GM12873 (cell line): ENCODE results near the gene CASP3.

Experiments
- CTCF ChIP-seq: IDR thresholded peaks from 2 replicates; pipeline ENCODE4 v1.5.1; 2012; ENCODE audit warnings: low read depth, mild to moderate bottlenecking, moderate library complexity, low read length, control low read depth; ENCODE audit not compliant: insufficient read depth; ENCODE audit errors: missing control alignments

Gene CASP3

GRCh38 chr4:184599492-184600135 lies 49.6 kb downstream of the CASP3 start:
- TF ChIP-seq CTCF = no peak

- TF ChIP-seq CTCF = no peak
These were observed 50.3 kb downstream of the CASP3 start for GRCh38 chr4:184598753-184599491.

GRCh38 chr4:184596617-184597185 lies 52.5 kb downstream of the CASP3 start:
- no peak for TF ChIP-seq CTCF

- TF ChIP-seq CTCF = no peak
These were observed 53.1 kb downstream of the CASP3 start for GRCh38 chr4:184596044-184596616.

- no peak for TF ChIP-seq CTCF
These were observed 53.8 kb downstream of the CASP3 start for GRCh38 chr4:184595430-184595829.

- no peak for TF ChIP-seq CTCF
These were observed 55.8 kb downstream of the CASP3 start for GRCh38 chr4:184593461-184593860.

GRCh38 chr4:184591070-184591677 lies 58.1 kb downstream of the CASP3 start:
- TF ChIP-seq CTCF = no peak
